Neural crest cell (in vitro differentiated cells): ENCODE measurements around the gene TPM2. TPM values are rescaled to one million over a fixed set of nuclear protein-coding genes. Genes with fewer than 3 reads are reported as not detected.
"Not testable (repeated sequence)": the region's sequence is repeated elsewhere in the genome, so short reads cannot be mapped to it uniquely, and the experiment has no call there.

ENCODE experiments used
- DNase-seq: peaks from one replicate; pipeline ENCODE4 v3.0.0; 2021; ENCODE audit warnings: low read depth, mixed read lengths, low spot score
- H3K27ac Mint-ChIP-seq: one replicate; pipeline ENCODE4 v1.8.0; 2021; ENCODE audit warnings: mild to moderate bottlenecking, mixed read lengths; ENCODE audit not compliant: unreplicated experiment
- H3K27me3 Mint-ChIP-seq: 2 replicates; pipeline ENCODE4 v1.8.0; 2021; ENCODE audit warnings: low read depth, mild to moderate bottlenecking, mixed read lengths
- H3K36me3 Mint-ChIP-seq: 2 replicates; pipeline ENCODE4 v1.8.0; 2021; ENCODE audit warnings: low read depth, mild to moderate bottlenecking, mixed read lengths
- H3K4me1 Mint-ChIP-seq: 2 replicates; pipeline ENCODE4 v1.8.0; 2021; ENCODE audit warnings: mixed read lengths
- H3K4me3 Mint-ChIP-seq: one replicate; pipeline ENCODE4 v1.8.0; 2021; ENCODE audit warnings: mild to moderate bottlenecking, mixed read lengths
- H3K9me3 Mint-ChIP-seq: 2 replicates; pipeline ENCODE4 v1.8.0; 2021; ENCODE audit warnings: mixed read lengths
- microRNA-seq: library from miRNA; unstranded; fragments of <30 nt; microRNA quantifications from one replicate; pipeline ENCODE4, GENCODE V29; 2020
- total RNA-seq: library from RNA; stranded (reverse); gene quantifications from 2 replicates; pipeline ENCODE4 v1.2.1, GENCODE V29; 2021
- TF ChIP-seq, protein P1 (sequence below): fragments of 200-600 bp; sonication (generic); conservative IDR thresholded peaks from 2 replicates; pipeline ENCODE4 v1.5.0; 2021; ENCODE audit warnings: antibody characterized with exemption, mild to moderate bottlenecking

Gene TPM2
- total RNA-seq, 1 donor from 2014 or later = 159 TPM

DNA sequence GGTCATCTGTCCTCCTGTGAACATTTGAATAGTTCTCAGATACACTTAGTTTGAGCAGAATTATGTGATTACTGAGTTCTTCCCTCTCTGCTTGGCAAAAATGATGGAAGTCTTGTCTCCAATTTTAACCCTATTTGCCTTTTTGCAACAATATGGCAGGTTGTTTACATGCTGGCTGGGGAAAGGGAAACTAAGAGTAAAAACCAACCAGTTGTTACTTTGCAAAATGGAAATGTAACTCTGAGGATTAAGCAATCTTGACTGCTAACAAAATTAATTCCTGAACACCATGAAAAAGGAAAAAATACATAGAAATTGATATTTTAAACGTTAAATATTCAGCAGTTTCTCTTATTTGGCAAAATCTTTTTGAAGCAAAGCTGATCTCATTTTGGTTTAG, 50.1 kb downstream of the TPM2 start:
- H3K9me3 Mint-ChIP-seq = no peaks in the 10 kb centered on the region
- no peak for DNase-seq
- H3K36me3 Mint-ChIP-seq = peaks cover 12% of the 10 kb centered on the region
- TF ChIP-seq, protein P1, sequence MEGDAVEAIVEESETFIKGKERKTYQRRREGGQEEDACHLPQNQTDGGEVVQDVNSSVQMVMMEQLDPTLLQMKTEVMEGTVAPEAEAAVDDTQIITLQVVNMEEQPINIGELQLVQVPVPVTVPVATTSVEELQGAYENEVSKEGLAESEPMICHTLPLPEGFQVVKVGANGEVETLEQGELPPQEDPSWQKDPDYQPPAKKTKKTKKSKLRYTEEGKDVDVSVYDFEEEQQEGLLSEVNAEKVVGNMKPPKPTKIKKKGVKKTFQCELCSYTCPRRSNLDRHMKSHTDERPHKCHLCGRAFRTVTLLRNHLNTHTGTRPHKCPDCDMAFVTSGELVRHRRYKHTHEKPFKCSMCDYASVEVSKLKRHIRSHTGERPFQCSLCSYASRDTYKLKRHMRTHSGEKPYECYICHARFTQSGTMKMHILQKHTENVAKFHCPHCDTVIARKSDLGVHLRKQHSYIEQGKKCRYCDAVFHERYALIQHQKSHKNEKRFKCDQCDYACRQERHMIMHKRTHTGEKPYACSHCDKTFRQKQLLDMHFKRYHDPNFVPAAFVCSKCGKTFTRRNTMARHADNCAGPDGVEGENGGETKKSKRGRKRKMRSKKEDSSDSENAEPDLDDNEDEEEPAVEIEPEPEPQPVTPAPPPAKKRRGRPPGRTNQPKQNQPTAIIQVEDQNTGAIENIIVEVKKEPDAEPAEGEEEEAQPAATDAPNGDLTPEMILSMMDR = no peak
- no peak overlapping the region for H3K4me3 Mint-ChIP-seq
- no peak overlapping the region for H3K27ac Mint-ChIP-seq
- H3K27me3 Mint-ChIP-seq = peaks cover 2% of the 10 kb centered on the region
- no peaks in the 10 kb centered on the region for H3K4me1 Mint-ChIP-seq

DNA sequence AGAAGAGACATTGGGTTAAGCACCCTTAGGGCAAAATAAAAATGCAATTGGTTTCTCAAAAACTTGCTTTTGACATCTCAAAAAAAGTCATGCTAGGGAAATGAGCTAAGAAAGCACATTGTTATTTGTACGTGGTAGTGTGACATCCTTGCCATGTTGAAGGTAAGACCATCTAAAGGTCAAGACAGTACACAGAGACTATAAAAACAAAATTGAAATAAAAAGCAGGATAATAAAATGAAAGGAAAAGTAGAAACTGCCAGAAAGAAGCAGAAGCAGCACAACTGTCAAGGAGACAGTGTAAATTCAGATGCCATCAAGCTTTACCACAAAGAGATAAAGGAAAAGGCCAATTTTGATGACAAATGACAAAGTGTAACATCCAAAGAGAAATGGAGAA, 50.5 kb downstream of the TPM2 start:
- H3K27ac Mint-ChIP-seq, DNase-seq, H3K4me1 Mint-ChIP-seq, H3K9me3 Mint-ChIP-seq, H3K4me3 Mint-ChIP-seq, H3K27me3 Mint-ChIP-seq: not testable (repeated sequence)
- peaks cover 12% of the 10 kb centered on the region for H3K36me3 Mint-ChIP-seq

DNA sequence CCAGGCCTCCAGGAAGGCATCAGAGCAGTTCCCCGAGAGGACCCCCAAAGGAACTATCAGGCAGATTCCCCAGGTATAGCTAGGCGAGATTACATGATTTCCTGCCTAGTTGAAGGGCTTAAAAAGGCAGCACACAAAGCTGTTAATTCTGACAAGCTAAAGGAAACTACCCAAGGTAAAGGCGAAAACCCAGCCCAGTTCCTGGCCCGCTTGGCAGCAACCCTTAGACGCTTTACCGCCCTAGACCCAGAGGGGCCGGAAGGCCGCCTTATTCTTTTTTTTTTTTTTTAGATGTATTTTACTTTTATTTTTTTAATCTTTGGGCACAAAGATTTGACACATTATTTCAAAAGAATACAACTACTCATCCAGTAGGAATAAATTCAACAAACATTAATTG, 51.0 kb downstream of the TPM2 start:
- not testable (repeated sequence) for H3K27ac Mint-ChIP-seq, H3K27me3 Mint-ChIP-seq, H3K4me1 Mint-ChIP-seq, H3K4me3 Mint-ChIP-seq, DNase-seq, H3K9me3 Mint-ChIP-seq
- peaks cover 12% of the 10 kb centered on the region for H3K36me3 Mint-ChIP-seq

DNA sequence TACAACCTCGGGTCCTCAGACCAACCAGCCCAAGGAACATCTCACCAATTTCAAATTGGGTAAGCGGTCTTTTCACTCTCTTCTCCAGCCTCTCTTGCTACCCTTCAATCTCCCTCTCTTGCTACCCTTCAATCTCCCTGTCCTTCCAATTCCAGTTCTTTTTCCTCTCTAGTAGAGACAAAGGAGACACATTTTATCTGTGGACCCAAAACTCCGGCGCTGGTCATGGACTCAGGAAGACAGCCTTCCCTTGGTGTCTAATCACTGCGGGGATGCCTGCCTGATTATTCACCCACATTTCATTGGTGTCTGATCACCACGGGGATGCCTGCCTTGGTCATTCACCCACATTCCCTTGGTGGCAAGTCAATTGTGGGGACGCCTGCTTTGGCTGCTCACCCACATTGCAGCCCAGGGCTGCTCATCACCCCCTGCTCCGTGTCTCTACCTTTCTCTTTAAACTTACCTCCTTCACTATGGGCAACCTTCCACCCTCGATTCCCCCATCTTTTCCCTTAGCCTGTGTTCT, 52.2 kb downstream of the TPM2 start:
- H3K27ac Mint-ChIP-seq, DNase-seq, H3K4me3 Mint-ChIP-seq, H3K9me3 Mint-ChIP-seq, H3K4me1 Mint-ChIP-seq, H3K27me3 Mint-ChIP-seq: not testable (repeated sequence)
- H3K36me3 Mint-ChIP-seq = peaks cover 12% of the 10 kb centered on the region

DNA sequence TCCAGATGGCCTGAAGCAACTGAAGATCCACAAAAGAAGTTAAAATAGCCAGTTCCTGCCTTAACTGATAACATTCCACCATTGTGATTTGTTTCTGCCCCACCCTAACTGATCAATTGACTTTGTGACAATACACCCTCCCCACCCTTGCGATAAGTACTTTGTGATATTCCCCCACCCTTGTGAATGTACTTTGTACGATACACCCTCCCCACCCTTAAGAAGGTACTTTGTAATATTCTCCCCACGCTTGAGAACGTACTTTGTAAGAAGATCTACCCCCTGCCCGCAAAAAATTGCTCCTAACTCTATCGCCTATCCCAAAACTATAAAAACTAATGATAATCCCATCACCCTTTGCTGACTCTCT, 52.9 kb downstream of the TPM2 start:
- H3K4me1 Mint-ChIP-seq, H3K4me3 Mint-ChIP-seq, DNase-seq, H3K9me3 Mint-ChIP-seq, H3K27ac Mint-ChIP-seq, H3K27me3 Mint-ChIP-seq: not testable (repeated sequence)
- peaks cover 12% of the 10 kb centered on the region for H3K36me3 Mint-ChIP-seq

DNA sequence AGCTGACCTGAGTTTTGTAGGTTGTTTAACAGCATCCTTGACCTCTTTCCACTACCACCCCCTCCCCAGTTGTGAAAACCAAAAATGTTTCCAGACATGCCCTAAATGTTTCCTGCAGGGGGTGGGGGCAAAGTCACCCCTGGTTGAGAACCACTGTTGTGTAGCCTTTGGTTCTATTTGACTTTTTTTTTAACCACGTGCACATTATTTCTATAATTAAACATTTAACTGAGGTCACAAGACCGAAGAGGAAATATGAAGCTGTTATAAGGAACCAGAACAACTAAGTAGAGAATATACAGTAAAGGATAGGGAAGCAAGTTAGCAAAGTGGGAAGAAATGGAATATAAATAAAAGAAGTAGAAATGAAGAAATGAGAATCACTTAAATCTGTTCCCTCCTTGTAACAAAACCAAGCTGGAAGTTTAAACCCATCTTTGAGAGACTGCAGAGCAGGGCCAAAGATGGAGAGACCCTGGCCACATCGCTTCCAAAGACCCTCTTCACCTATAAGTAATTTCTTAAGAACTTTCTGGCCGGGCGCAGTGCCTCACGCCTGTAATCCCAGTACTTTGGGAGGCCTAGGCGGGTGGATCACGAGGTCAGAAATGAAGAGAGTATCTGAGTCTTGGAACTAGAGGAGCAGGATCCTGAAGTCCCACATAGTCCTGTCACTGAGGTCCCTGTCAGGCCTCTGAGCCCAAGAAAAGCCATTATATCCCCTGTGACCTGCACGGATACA, 53.4 kb downstream of the TPM2 start:
- TF ChIP-seq, protein P1 = no peak
- Mint-ChIP-seq H3K9me3 (no peaks in the 10 kb centered on the region), H3K27me3 (peaks cover 2% of the 10 kb centered on the region), H3K36me3 (peaks cover 7% of the 10 kb centered on the region), H3K4me1 (no peaks in the 10 kb centered on the region), H3K4me3 (no peak overlapping the region), H3K27ac (no peak overlapping the region)
- no peak for DNase-seq

DNA sequence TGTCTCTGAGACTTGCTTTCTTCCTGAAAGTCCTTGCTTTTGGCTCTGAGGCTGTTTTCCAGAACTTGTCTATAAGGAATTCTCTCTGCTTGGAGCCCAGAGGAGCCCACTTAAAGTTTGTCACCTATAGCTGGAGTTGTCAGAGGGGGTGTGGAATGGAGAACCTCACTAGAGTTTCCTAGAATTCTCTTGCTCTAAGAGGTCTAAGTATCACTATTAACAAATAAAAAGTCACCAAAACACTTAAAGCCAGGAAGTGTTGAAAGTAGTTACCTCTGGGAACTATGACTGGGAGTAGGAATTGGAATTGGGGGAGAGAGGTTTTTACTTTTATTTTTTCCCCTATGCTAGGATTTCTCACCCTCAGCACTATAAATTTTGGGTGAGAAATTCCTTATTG, 54.0 kb downstream of the TPM2 start:
- no peak overlapping the region for H3K4me3 Mint-ChIP-seq
- TF ChIP-seq, protein P1 = no peak
- no peak overlapping the region for H3K27ac Mint-ChIP-seq
- H3K9me3 Mint-ChIP-seq = no peaks in the 10 kb centered on the region
- H3K27me3 Mint-ChIP-seq = peaks cover 2% of the 10 kb centered on the region
- no peak for DNase-seq
- peaks cover 4% of the 10 kb centered on the region for H3K36me3 Mint-ChIP-seq
- H3K4me1 Mint-ChIP-seq = no peaks in the 10 kb centered on the region

Small RNA genes lying within 50 kb of the gene (microRNA-seq; reads per million reads assigned to microRNA genes)
- gene MIR6852 = not detected
- gene MIR6853 = 2.4 reads per million

Other genes with a start within 250 kb of the TPM2 start
- 17.4 and 20.1 TPM in 2 replicates for gene RUSC2, start 199.8 kb downstream of the TPM2 start, total RNA-seq
- gene TESK1, start 84.7 kb downstream of the TPM2 start, total RNA-seq = 42.7 and 47.6 TPM in 2 replicates
- gene CD72, start 71.5 kb downstream of the TPM2 start, total RNA-seq = 1.4 and 2.0 TPM in 2 replicates
- 0.33 TPM in 1 of 2 replicates, not detected in the other for gene SIT1, start 39.0 kb downstream of the TPM2 start, total RNA-seq
- 14,026 and 17,379 TPM in 2 replicates for gene RMRP, start 31.9 kb downstream of the TPM2 start, total RNA-seq
- gene CCDC107, start 31.6 kb downstream of the TPM2 start, total RNA-seq = 15.4 and 17.2 TPM in 2 replicates
- gene ARHGEF39, start 24.7 kb downstream of the TPM2 start, total RNA-seq = 27.2 and 28.0 TPM in 2 replicates
- 0.45 and 0.63 TPM in 2 replicates for gene CA9, start 16.0 kb downstream of the TPM2 start, total RNA-seq
- gene TLN1, start 42.3 kb upstream of the TPM2 start, total RNA-seq = 123 and 141 TPM in 2 replicates
- 35.3 and 35.9 TPM in 2 replicates for gene CREB3, start 42.7 kb upstream of the TPM2 start, total RNA-seq
- 84.9 and 95.9 TPM in 2 replicates for gene GBA2, start 59.3 kb upstream of the TPM2 start, total RNA-seq
- gene RGP1, start 59.4 kb upstream of the TPM2 start, total RNA-seq = 34.7 and 34.9 TPM in 2 replicates
- not detected in 2 replicates for gene MSMP, start 64.4 kb upstream of the TPM2 start, total RNA-seq
- gene NPR2, start 101.7 kb upstream of the TPM2 start, total RNA-seq = 26.9 and 27.6 TPM in 2 replicates
- 1.4 TPM in 2 replicates for gene SPAG8, start 122.3 kb upstream of the TPM2 start, total RNA-seq
- 54.1 and 60.1 TPM in 2 replicates for gene HINT2, start 125.1 kb upstream of the TPM2 start, total RNA-seq
- 0.19 and 0.43 TPM in 2 replicates for gene FAM221B, start 138.8 kb upstream of the TPM2 start, total RNA-seq
- 23.9 and 26.5 TPM in 2 replicates for gene TMEM8B, start 139.3 kb upstream of the TPM2 start, total RNA-seq
- not detected in 2 replicates for gene OR13J1, start 180.5 kb upstream of the TPM2 start, total RNA-seq
- not detected in 2 replicates for gene HRCT1, start 216.3 kb upstream of the TPM2 start, total RNA-seq
- gene SPAAR, start 219.6 kb upstream of the TPM2 start, total RNA-seq = not detected in 2 replicates